T-helper 2 cell treated with Interferon-gamma antibody and Interleukin-4, amounts not matched to agents 100 ng/mL and 5 ng/mL, for 36 hours (primary cell): ENCODE data around the gene ZBTB42. TPM values are rescaled to one million over a fixed set of nuclear protein-coding genes. Genes with fewer than 3 reads are reported as not detected.

ENCODE experiments used
- intact Hi-C: fragments of 100-400 bp; cut with micrococcal nuclease; formaldehyde crosslinking; loops from one replicate; pipeline ENCODE4 v1.15.1; 2023
- total RNA-seq: library from RNA; stranded (reverse); gene quantifications from 2 replicates; pipeline ENCODE4 v1.2.3, GENCODE V29; 2022

ZBTB42 gene
- total RNA-seq, 1 donor from 2014 or later = 5.4 TPM

GRCh38 chr14:104768437-104769323, 32.2 kb upstream of the ZBTB42 start:
- intact Hi-C loops = loop anchor here (1.0 to 2.0 kb wide), 4 partner anchors 32 to 102 kb away; partner anchors contain the start of genes CEP170B and ZBTB42

GRCh38 chr14:104769324-104770071, 31.4 kb upstream of the ZBTB42 start:
- intact Hi-C loops = loop anchor here (2.0 kb wide), 2 partner anchors 31 to 101 kb away; partner anchors contain the start of gene ZBTB42

- intact Hi-C loops = no loop called here
Measured at GRCh38 chr14:104770072-104770579, 30.8 kb upstream of the ZBTB42 start.

GRCh38 chr14:104770851-104771272, 30.0 kb upstream of the ZBTB42 start:
- intact Hi-C loops = no loop called here

- intact Hi-C loops = no loop called here
Measured at GRCh38 chr14:104771374-104771773, 29.5 kb upstream of the ZBTB42 start.

- intact Hi-C loops = no loop called here
Measured at GRCh38 chr14:104771918-104772706, 28.8 kb upstream of the ZBTB42 start.

GRCh38 chr14:104772707-104773504, 28.0 kb upstream of the ZBTB42 start:
- intact Hi-C loops = no loop called here

GRCh38 chr14:104773505-104774452, 27.1 kb upstream of the ZBTB42 start:
- intact Hi-C loops = no loop called here

GRCh38 chr14:104774453-104775072, 26.3 kb upstream of the ZBTB42 start:
- intact Hi-C loops = no loop called here

GRCh38 chr14:104775073-104775489, 25.8 kb upstream of the ZBTB42 start:
- intact Hi-C loops = no loop called here

GRCh38 chr14:104776481-104776880, 24.4 kb upstream of the ZBTB42 start:
- intact Hi-C loops = no loop called here

- intact Hi-C loops = no loop called here
Measured at GRCh38 chr14:104776961-104777807, 23.7 kb upstream of the ZBTB42 start.

GRCh38 chr14:104777808-104778249, 23.1 kb upstream of the ZBTB42 start:
- intact Hi-C loops = no loop called here

- intact Hi-C loops = no loop called here
Measured at GRCh38 chr14:104778694-104779331, 22.1 kb upstream of the ZBTB42 start.

GRCh38 chr14:104779776-104780512, 21.0 kb upstream of the ZBTB42 start:
- intact Hi-C loops = no loop called here

GRCh38 chr14:104780513-104781030, 20.3 kb upstream of the ZBTB42 start:
- intact Hi-C loops = no loop called here
